IMR-90 (cell line): ENCODE measurements around the gene PIP5K1B. TPM values are rescaled to one million over a fixed set of nuclear protein-coding genes. Genes with fewer than 3 reads are reported as not detected.

ENCODE experiments used
- ATAC-seq: fragments of 200-7000 bp; cut with Tn5 transposase; 2 replicates; pipeline ENCODE4 v1.9.1; 2020; ENCODE audit warnings: low read depth, mild to moderate bottlenecking, moderate library complexity
- BruUV-seq: library from RNA; stranded (reverse); fragments of 400-500 nt; replicated peaks from 2 replicates; lab custom pipeline; 2021; lab: Mats Ljungman, UMichigan
- CTCF ChIA-PET: fragments of 300-600 bp; formaldehyde crosslinking; extraction: SDS; loops from one replicate; lab custom pipeline; 2021; ENCODE audit warnings: antibody characterized with exemption; lab: Yijun Ruan, JAX
- POLR2A ChIA-PET: fragments of 300-600 bp; sonication (Branson Sonifier 250); formaldehyde crosslinking; loops from one replicate; lab custom pipeline; 2022; ENCODE audit warnings: antibody characterized with exemption; ENCODE audit not compliant: unreplicated experiment; lab: Charles Lee
- DNase-seq: peaks from one replicate; pipeline ENCODE4 v3.0.0; 2013
- H2AFZ ChIP-seq: replicated peaks from 2 replicates; pipeline ENCODE3; 2013; ENCODE audit warnings: low read length, mild to moderate bottlenecking; ENCODE audit not compliant: poor library complexity
- H2AK5ac ChIP-seq: 2 replicates; pipeline ENCODE4 v1.6.1; 2013; ENCODE audit warnings: low read depth, low read length, inconsistent platforms
- H2AK9ac ChIP-seq: replicated peaks from 2 replicates; pipeline ENCODE3; 2013; ENCODE audit warnings: mild to moderate bottlenecking, low read depth, low read length, moderate library complexity; ENCODE audit not compliant: poor library complexity
- H2BK120ac ChIP-seq: 2 replicates; pipeline ENCODE4 v1.6.1; 2013; ENCODE audit warnings: low read depth, low read length, inconsistent platforms
- H2BK15ac ChIP-seq: 3 replicates; pipeline ENCODE4 v1.6.1; 2013; ENCODE audit warnings: low read depth, low read length, inconsistent platforms
- H2BK20ac ChIP-seq: 2 replicates; pipeline ENCODE4 v1.6.1; 2013; ENCODE audit warnings: low read depth, mild to moderate bottlenecking, inconsistent platforms, low read length, moderate library complexity
- H2BK5ac ChIP-seq: 2 replicates; pipeline ENCODE4 v1.6.1; 2013; ENCODE audit warnings: mild to moderate bottlenecking, low read depth, low read length, inconsistent platforms; ENCODE audit not compliant: poor library complexity, severe bottlenecking
- H3K14ac ChIP-seq: replicated peaks from 2 replicates; pipeline ENCODE4 v1.6.1; 2013; ENCODE audit warnings: low read depth, low read length, inconsistent platforms
- H3K18ac ChIP-seq: 2 replicates; pipeline ENCODE4 v1.6.1; 2013; ENCODE audit warnings: low read depth, low read length, control low read depth
- H3K23ac ChIP-seq: 2 replicates; pipeline ENCODE4 v1.6.1; 2013; ENCODE audit warnings: low read depth, low read length, inconsistent platforms
- H3K27ac ChIP-seq: 2 replicates; pipeline ENCODE4 v1.5.1; 2013; ENCODE audit warnings: mild to moderate bottlenecking, control low read depth, low read length; ENCODE audit not compliant: insufficient read depth
- H3K27me3 ChIP-seq: 2 replicates; pipeline ENCODE4 v1.6.1; 2013; ENCODE audit warnings: low read length; ENCODE audit not compliant: control insufficient read depth, insufficient read depth
- H3K36me3 ChIP-seq: 2 replicates; pipeline ENCODE4 v1.6.1; 2013; ENCODE audit warnings: low read length, mixed read lengths; ENCODE audit not compliant: control insufficient read depth, insufficient read depth
- H3K4ac ChIP-seq: 2 replicates; pipeline ENCODE4 v1.6.1; 2013; ENCODE audit warnings: low read depth, low read length, inconsistent platforms
- H3K4me1 ChIP-seq: 2 replicates; pipeline ENCODE4 v1.6.1; 2013; ENCODE audit warnings: low read length, mixed read lengths; ENCODE audit not compliant: control insufficient read depth, insufficient read depth
- H3K4me2 ChIP-seq: 2 replicates; pipeline ENCODE4 v1.6.1; 2013; ENCODE audit warnings: low read depth, mild to moderate bottlenecking, control low read depth, low read length, moderate library complexity
- H3K4me3 ChIP-seq: 2 replicates; pipeline ENCODE4 v1.5.1; 2013; ENCODE audit warnings: low read depth, mild to moderate bottlenecking, control low read depth, low read length, moderate library complexity; ENCODE audit not compliant: insufficient read depth
- H3K56ac ChIP-seq: 2 replicates; pipeline ENCODE4 v1.6.1; 2013; ENCODE audit warnings: low read length, inconsistent platforms; ENCODE audit not compliant: insufficient read depth; ENCODE audit errors: extremely low read depth
- H3K79me1 ChIP-seq, 2 experiments: 2 replicates each; pipeline ENCODE4 v1.6.1; 2013; ENCODE audit warnings: low read length in 2 of 2, inconsistent platforms in 1 of 2, low read depth in 1 of 2
- H3K9ac ChIP-seq: 2 replicates; pipeline ENCODE4 v1.6.1; 2013; ENCODE audit warnings: low read depth, low read length, control low read depth
- H3K9me1 ChIP-seq: 2 replicates; pipeline ENCODE4 v1.6.1; 2013; ENCODE audit warnings: low read length, inconsistent platforms; ENCODE audit not compliant: insufficient read depth
- H3K9me3 ChIP-seq: 2 replicates; pipeline ENCODE4 v1.6.1; 2013; ENCODE audit warnings: low read length; ENCODE audit not compliant: control insufficient read depth, insufficient read depth
- H4K20me1 ChIP-seq: 2 replicates; pipeline ENCODE4 v1.6.1; 2013; ENCODE audit warnings: low read length, inconsistent platforms; ENCODE audit not compliant: insufficient read depth
- H4K5ac ChIP-seq: 2 replicates; pipeline ENCODE4 v1.6.1; 2013; ENCODE audit warnings: mild to moderate bottlenecking, low read depth, low read length, control low read depth
- H4K8ac ChIP-seq, 2 experiments: 2 replicates each; pipeline ENCODE4 v1.6.1; 2013; ENCODE audit warnings: low read depth in 2 of 2, low read length in 2 of 2, control low read depth in 1 of 2, inconsistent platforms in 1 of 2
- H4K91ac ChIP-seq: 2 replicates; pipeline ENCODE4 v1.6.1; 2013; ENCODE audit warnings: low read depth, low read length, inconsistent platforms; ENCODE audit not compliant: insufficient read depth
- BHLHE40 ChIP-seq: fragments of 150-350 bp; IDR thresholded peaks from 2 replicates; pipeline ENCODE4 v1.6.1; 2016; ENCODE audit warnings: mild to moderate bottlenecking, low read depth, low read length
- CEBPB ChIP-seq: IDR thresholded peaks from 2 replicates; pipeline ENCODE4 v1.6.1; 2012; ENCODE audit warnings: low read depth, low read length, improper control_type of control experiment
- CHD1 ChIP-seq: IDR thresholded peaks from 2 replicates; pipeline ENCODE4 v1.6.1; 2012; ENCODE audit warnings: low read depth, low read length, improper control_type of control experiment
- CTCF ChIP-seq: conservative IDR thresholded peaks from 2 replicates; pipeline ENCODE4 v1.5.1; 2012; ENCODE audit warnings: mild to moderate bottlenecking, low read depth, low read length, improper control_type of control experiment
- ELK1 ChIP-seq: fragments of 150-350 bp; IDR thresholded peaks from 2 replicates; pipeline ENCODE4 v1.6.1; 2016; ENCODE audit warnings: low read depth, mild to moderate bottlenecking, low read length, moderate library complexity, borderline replicate concordance
- FOS ChIP-seq: fragments of 150-350 bp; IDR thresholded peaks from 2 replicates; pipeline ENCODE4 v1.6.1; 2016; ENCODE audit warnings: low read depth, low read length
- MAFK ChIP-seq: IDR thresholded peaks from 2 replicates; pipeline ENCODE4 v1.6.1; 2012; ENCODE audit warnings: low read depth, low read length, improper control_type of control experiment
- MAZ ChIP-seq: IDR thresholded peaks from 2 replicates; pipeline ENCODE4 v1.6.1; 2012; ENCODE audit warnings: low read depth, mild to moderate bottlenecking, low read length, improper control_type of control experiment, moderate library complexity, borderline replicate concordance
- NFE2L2 ChIP-seq: fragments of 150-350 bp; IDR thresholded peaks from 2 replicates; pipeline ENCODE4 v1.6.1; 2016; ENCODE audit warnings: low read depth, mild to moderate bottlenecking, low read length
- POLR2A ChIP-seq: IDR thresholded peaks from 2 replicates; pipeline ENCODE4 v1.6.1; 2012; ENCODE audit warnings: mild to moderate bottlenecking, low read depth, low read length
- RAD21 ChIP-seq: IDR thresholded peaks from 2 replicates; pipeline ENCODE4 v1.6.1; 2012; ENCODE audit warnings: low read length, improper control_type of control experiment
- RFX5 ChIP-seq: IDR thresholded peaks from 2 replicates; pipeline ENCODE4 v1.8.0; 2012; ENCODE audit warnings: low read depth, mild to moderate bottlenecking, low read length, moderate library complexity
- SMC3 ChIP-seq: fragments of 150-350 bp; IDR thresholded peaks from 2 replicates; pipeline ENCODE4 v1.6.1; 2016; ENCODE audit warnings: low read depth, mild to moderate bottlenecking, antibody characterized with exemption, low read length, moderate library complexity
- USF2 ChIP-seq: fragments of 150-350 bp; IDR thresholded peaks from 2 replicates; pipeline ENCODE4 v1.6.1; 2017; ENCODE audit warnings: mild to moderate bottlenecking, antibody characterized with exemption, low read length, low read depth
- WGBS, 2 experiments: methylation state at CpG; one replicate each; pipeline versions ENCODE4 v1.1.5 to v1.1.7; 2013; ENCODE audit warnings: missing lambda C conversion rate in 2 of 2; ENCODE audit not compliant: insufficient read length in 1 of 2; ENCODE audit errors: extremely low coverage in 2 of 2; 5-methylcytosine and 5-hydroxymethylcytosine counted together
- dilution Hi-C: fragments of 300-500 bp; cut with HindIII; formaldehyde crosslinking; loops from one replicate; pipeline ENCODE4 v1.14.3; 2018; ENCODE audit warnings: low sequenced_read_pairs; ENCODE audit not compliant: unreplicated experiment
- in situ Hi-C: fragments of 300-500 bp; cut with MboI; formaldehyde crosslinking; loops from 3 replicates; pipeline ENCODE4 v1.14.3; 2019; ENCODE audit warnings: low sequenced_read_pairs, inconsistent platforms, mixed read lengths
- intact Hi-C: fragments of 100-400 bp; cut with micrococcal nuclease; formaldehyde crosslinking; loops from 2 replicates; pipeline ENCODE4 v1.10.0; 2022
- polyA plus RNA-seq, 3 experiments: library from polyadenylated mRNA; depleted of rRNA; stranded (reverse); fragments of >200 nt; gene quantifications; 2 replicates each; pipeline ENCODE4 v1.2.3, GENCODE V29; 2012; ENCODE audit warnings: low replicate concordance in 1 of 3
- total RNA-seq: library from RNA; depleted of rRNA; stranded (reverse); fragments of >200 nt; gene quantifications from 2 replicates; pipeline ENCODE4 v1.2.3, GENCODE V29; 2012

The PIP5K1B gene
- total and polyA plus RNA-seq, 2 of the 4 experiments (the other 2 are of a cell fraction), result not detected

GRCh38 chr9:69018737-69019136 lies 313.7 kb downstream of the PIP5K1B start:
- no peak overlapping the region for H2BK20ac ChIP-seq
- no peak overlapping the region for H2AK5ac ChIP-seq
- no peaks in the 10 kb centered on the region for H3K9me1 ChIP-seq
- no peak overlapping the region for H3K56ac ChIP-seq
- no peak overlapping the region for H2BK120ac ChIP-seq
- no peak overlapping the region for H4K5ac ChIP-seq
- POLR2A ChIA-PET, result no interaction called here
- no peak overlapping the region for H3K4me3 ChIP-seq
- H3K4me2 ChIP-seq, result no peak overlapping the region
- no peaks in the 10 kb centered on the region for H3K4me1 ChIP-seq
- DNase-seq, result no peak
- no peaks in the 10 kb centered on the region for H3K36me3 ChIP-seq
- no peak overlapping the region for H2BK5ac ChIP-seq
- no peak overlapping the region for H2AK9ac ChIP-seq
- dilution Hi-C loops (no loop called here), in situ Hi-C loops (no loop called here), intact Hi-C loops (no loop called here)
- no peak overlapping the region for H2BK15ac ChIP-seq
- no peak overlapping the region for H3K4ac ChIP-seq
- H3K18ac ChIP-seq, result no peak overlapping the region
- no peak overlapping the region for H4K91ac ChIP-seq
- no CpG with 5 or more reads among the region's 5 CpGs for WGBS, 2 experiments
- no peak overlapping the region for H3K23ac ChIP-seq
- peaks cover 11% of the 10 kb centered on the region for H3K27me3 ChIP-seq
- H3K9ac ChIP-seq, result no peak overlapping the region
- no peak overlapping the region for H3K14ac ChIP-seq
- no peaks in the 10 kb centered on the region for H4K20me1 ChIP-seq
- CTCF ChIA-PET, result no interaction called here
- no peak for ATAC-seq
- H4K8ac ChIP-seq, result no peak overlapping the region
- H3K79me1 ChIP-seq, result no peaks in the 10 kb centered on the region
- H3K9me3 ChIP-seq, result no peaks in the 10 kb centered on the region
- H2AFZ ChIP-seq, result no peak overlapping the region
- H3K27ac ChIP-seq, result no peak overlapping the region
- no TSS peak for BruUV-seq
- no peak for TF ChIP-seq CTCF
- TF ChIP-seq BHLHE40, result no peak
- no peak for TF ChIP-seq RAD21
- TF ChIP-seq CHD1, result no peak
- no peak for TF ChIP-seq FOS
- TF ChIP-seq ELK1, result no peak
- TF ChIP-seq RFX5, result no peak
- TF ChIP-seq MAZ, result no peak
- no peak for TF ChIP-seq CEBPB
- TF ChIP-seq NFE2L2, result no peak
- no peak for TF ChIP-seq USF2
- TF ChIP-seq MAFK, result no peak
- no peak for TF ChIP-seq POLR2A
- TF ChIP-seq SMC3, result no peak
